Heart left ventricle (tissue), 13 donors: ENCODE results near the gene KCNIP3.

Experiments used
- POLR2A ChIP-seq, 2 donors: fragments of 450-650 bp; IDR thresholded peaks; one replicate each; pipeline ENCODE4 v1.6.1; 2017; ENCODE audit warnings: antibody characterized with exemption in 2 of 2, mild to moderate bottlenecking in 2 of 2, moderate library complexity in 2 of 2
- TF ChIP-seq, protein P1 (sequence below), 12 donors: fragments of 200-600 bp; sonication (generic) in 4 of 12; IDR thresholded peaks; one replicate each; pipeline versions ENCODE4 v1.5.0 to v1.8.0; 2018 to 2022; ENCODE audit warnings: antibody characterized with exemption in 12 of 12, mild to moderate bottlenecking in 5 of 12
- donor health status: ischemic (EF 13 %, LVEDD 7.1; RV severe dilation, severe dysfunction).
- donor health status: DM: no; HTN: yes; CAD: no.
- donor health status: DM: no; HTN: no; CAD: no.
- donor health status: ischemic (EF 25% LVEDD 6.9; RV normal size, moderate dysfunction).
- donor health status: ischemic (EF 25% LVEDD 5.7; RV mildly dilated, moderate dysfunction).
- donor health status: ischemic (EF 35%, LVEDD 5.7; RV mildly dilated, moderate dysfunction).
- donor health status: nonischemic (EF 11% LVEDD 7.7; RV severe dilation, severe dysfunction).
- donor health status: DM: yes; HTN: yes; CAD: no.
- donor health status: PGD.
- donor health status: ischemic (EF 29% LVEDD 5.4; RV normal size, mild dysfunction).
- donor health status: nonischemic (EF 23%, LVEDD 6.1; RV moderate dilation, normal function).

GRCh38 chr2:95382192-95382591, 85.0 kb downstream of the KCNIP3 start:
- no peak for TF ChIP-seq POLR2A (IDR thresholded peaks at IDR 0.05)
- TF ChIP-seq, protein P1, sequence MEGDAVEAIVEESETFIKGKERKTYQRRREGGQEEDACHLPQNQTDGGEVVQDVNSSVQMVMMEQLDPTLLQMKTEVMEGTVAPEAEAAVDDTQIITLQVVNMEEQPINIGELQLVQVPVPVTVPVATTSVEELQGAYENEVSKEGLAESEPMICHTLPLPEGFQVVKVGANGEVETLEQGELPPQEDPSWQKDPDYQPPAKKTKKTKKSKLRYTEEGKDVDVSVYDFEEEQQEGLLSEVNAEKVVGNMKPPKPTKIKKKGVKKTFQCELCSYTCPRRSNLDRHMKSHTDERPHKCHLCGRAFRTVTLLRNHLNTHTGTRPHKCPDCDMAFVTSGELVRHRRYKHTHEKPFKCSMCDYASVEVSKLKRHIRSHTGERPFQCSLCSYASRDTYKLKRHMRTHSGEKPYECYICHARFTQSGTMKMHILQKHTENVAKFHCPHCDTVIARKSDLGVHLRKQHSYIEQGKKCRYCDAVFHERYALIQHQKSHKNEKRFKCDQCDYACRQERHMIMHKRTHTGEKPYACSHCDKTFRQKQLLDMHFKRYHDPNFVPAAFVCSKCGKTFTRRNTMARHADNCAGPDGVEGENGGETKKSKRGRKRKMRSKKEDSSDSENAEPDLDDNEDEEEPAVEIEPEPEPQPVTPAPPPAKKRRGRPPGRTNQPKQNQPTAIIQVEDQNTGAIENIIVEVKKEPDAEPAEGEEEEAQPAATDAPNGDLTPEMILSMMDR (IDR thresholded peaks at IDR 0.05) = no peak
